ENCODE data around the gene ACOX2.

Gene ACOX2

DNA sequence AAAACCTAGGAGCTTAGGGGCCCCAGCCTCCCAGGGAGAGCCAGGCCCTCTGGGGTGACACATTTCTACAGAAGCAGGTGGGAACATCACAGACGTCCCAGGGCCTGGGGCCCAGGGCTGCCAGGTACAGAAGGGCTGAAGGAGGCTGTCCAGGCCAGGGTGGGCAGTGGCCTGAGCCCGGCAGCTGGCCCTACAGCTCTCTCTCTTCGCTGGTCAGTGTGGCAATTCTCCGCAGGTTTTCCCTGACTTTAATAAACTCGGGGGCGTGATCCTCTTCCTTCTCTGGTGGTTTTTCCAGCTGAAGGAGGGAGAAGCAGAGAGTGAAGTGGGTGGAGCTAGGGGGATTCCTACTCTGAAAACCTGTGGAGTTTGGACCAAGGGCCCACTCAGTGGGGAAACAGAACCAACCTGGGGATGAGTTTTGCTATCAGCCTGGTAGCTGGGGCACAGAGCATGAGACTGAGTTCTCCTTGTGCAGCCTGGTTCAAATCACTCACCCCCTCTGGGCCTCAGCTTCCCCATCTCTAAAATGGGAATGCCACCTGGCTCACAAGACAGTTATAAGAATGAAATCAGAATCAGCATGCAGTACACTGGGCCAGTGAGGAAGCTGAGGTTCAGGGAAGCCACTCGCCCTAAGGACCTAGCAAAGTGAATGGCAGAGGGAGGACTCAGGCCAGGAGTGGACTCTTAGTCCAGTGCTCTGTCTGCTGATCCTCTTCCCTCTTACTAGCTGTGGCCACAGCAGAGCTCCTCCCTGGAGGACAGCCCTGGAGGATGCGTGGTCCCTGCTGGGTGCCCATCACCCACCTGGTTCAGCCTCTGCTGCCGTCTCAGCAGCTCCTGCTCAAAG lies 29.6 kb upstream of the ACOX2 start:
- no peak for FAIRE-seq

DNA sequence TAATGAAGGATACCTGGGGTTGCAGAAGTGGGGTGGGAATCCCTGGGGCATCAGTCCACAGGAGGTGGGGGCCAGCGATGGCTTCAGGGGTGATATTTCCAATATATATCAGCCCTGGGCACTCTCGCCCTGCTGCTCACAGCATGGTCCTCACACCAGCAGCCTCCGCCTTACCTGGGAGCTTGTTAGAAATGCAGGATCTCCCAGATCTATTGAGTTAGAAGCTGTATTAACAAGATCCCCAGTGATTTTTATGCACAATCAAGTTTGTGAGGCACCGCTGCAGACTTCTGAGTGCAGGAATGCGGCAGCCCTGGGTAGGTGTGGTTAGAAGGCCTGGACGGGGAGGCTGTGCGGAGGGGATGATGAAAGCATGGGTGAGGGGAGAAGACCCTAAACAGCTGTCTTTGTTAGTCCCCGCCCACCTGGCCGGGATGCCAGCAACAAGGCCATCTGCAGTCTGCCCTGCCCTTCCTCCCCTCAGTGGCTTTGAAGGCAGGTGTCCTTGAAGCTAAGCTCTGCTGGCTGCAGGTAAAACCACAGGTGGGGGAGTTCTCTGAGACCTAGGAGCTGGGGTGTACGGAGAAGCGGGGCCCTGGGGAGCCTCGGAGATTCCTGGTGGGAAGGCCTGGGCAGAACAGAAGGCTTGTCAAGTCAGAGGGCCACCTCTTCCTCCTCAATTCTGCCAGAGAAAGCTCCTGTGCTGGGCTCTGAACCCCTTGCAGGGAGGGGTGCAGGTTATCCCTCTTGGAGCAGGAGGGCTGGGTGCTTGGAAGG lies 28.8 kb upstream of the ACOX2 start:
- no peak for FAIRE-seq

- FAIRE-seq, result no peak
Observed at GRCh38 chr3:58564456-58565160, 27.6 kb upstream of the ACOX2 start.

- no peak for FAIRE-seq
Observed at GRCh38 chr3:58564054-58564453, 27.1 kb upstream of the ACOX2 start.

- FAIRE-seq, result no peak
Observed at GRCh38 chr3:58563386-58564035, 26.5 kb upstream of the ACOX2 start.

GRCh38 chr3:58562498-58562897 lies 25.5 kb upstream of the ACOX2 start:
- no peak for FAIRE-seq

- FAIRE-seq, result no peak
Observed at GRCh38 chr3:58560771-58561311, 23.9 kb upstream of the ACOX2 start.

DNA sequence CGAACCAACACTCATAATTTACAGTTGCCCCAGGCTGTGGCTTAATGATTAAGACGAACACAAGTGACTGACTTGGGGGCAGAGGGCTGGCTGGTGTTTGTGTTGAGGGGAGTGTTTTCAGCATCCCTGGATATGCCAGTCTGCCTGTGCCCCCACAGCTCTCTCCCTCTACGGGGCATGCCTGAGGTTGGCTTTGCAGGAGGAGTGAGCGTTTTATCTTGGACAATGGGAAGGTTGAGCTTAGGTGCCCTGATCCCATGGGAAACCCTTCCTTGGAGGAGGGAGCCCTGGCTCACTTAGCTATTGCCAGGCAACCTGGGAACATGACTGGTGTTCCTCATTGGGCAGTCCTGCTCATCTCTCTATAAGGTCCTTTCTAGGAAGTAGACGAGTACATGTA lies 22.6 kb upstream of the ACOX2 start:
- FAIRE-seq, result no peak

DNA sequence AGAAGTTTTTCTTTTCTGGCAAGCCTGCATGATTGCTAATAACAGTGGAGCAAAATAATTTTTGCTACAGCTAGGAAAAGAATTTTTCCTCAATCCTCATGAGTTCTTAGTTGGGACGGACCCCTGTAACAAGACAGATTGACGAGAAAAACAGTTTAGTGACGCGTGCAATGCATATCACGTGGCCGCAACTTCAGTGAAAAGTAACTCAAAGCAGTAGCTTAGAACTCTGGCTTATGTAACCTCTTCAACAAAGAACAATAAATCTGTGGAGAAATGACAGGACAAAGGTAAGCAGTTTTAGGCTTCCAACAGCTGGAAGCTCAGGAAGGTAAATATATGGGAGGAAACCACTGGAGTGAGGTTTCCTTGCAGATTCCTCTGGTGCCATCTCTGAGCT lies 20.5 kb upstream of the ACOX2 start:
- no peak for FAIRE-seq

DNA sequence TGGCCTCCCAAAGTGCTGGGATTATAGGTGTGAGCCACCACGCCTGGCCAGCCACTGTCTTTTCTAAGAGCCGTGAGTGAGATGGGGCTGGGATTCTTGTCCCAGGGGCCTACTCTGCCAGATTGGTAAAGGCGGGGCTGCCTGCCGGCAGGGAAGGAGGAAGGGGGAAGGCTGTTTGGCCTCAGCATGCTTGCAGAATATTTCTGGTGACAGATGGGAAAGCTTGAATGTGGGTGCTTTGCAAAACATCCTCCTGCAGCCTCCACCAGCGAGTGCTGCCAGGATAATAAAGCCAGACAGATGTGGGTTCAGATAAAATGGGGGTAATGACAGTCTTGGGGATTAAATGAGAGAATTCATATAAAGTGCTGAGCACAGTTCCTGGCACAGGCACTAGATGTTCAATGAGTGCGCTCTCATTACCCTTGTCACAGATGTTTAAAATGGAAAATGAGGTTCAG lies 19.8 kb upstream of the ACOX2 start:
- FAIRE-seq, result no peak

DNA sequence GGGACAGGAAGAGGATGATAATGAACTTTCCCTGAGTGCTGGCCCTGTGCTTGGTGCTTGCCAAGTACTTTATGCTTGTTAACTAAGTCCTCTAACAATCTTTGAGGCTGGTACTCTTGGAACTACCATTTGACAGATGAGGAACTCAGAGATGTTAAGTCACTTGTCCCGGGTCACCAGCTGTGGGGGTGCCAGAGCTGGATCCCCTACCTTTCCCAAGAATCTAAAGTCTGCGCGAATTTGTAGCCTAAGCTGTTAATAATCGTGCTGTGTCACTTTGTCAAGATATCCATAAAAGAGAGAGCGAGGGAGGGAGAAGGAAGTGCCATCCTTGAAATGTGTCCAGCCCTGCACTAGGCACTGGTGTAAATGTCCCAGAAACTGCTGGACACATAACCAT lies 19.0 kb upstream of the ACOX2 start:
- FAIRE-seq, result no peak

DNA sequence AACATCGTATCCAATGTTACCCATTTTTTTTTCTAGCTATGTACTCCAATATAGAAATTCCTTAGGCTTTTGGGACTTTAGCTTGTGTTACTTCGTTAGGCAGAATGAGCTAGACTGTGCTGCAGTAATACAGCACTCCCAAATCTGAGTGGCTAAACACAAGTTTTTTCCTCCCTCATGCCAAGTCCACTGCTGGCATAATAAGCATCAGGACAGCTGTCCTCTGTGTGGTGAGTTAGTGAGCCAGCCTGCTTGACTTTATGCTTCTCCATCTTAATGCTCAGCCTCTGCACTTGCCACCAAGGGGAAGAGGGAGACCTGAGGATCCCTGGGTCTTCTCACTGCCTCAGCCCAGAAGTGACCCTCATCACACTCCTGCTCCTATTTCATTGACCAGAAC lies 18.2 kb upstream of the ACOX2 start:
- no peak for FAIRE-seq

- FAIRE-seq, result no peak
Observed at GRCh38 chr3:58553003-58553402, 16.0 kb upstream of the ACOX2 start.

DNA sequence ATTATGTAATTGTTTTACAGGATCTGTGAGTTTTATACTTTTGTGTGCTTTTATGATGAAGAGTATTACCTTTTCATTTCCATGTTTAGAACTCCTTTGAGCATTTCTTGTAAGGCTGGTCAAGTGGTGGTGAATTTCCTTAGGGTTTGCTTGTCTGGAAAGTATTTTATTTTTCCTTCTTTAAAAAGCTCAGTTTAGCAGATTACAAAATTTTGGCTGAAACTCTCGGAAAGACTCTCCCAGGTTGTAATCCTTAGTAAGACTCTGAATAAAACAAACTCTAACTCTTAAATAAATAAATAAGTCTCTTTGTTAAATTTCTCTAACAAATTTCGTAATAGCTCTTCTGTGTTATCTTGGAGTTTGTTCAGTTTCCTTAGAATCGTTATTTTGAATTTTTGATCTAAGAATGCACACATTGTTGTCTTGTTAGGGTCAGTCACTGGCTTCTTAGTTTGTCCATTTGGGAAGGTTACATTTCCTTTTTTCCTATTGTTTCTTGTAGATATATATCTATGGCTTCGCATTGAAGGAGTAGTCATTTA lies 14.7 kb upstream of the ACOX2 start:
- FAIRE-seq, result no peak

- FAIRE-seq, result no peak
Observed at GRCh38 chr3:58544541-58544940, 7.6 kb upstream of the ACOX2 start.

- no peak for FAIRE-seq
Observed at GRCh38 chr3:58540176-58540858, 3.3 kb upstream of the ACOX2 start.

DNA sequence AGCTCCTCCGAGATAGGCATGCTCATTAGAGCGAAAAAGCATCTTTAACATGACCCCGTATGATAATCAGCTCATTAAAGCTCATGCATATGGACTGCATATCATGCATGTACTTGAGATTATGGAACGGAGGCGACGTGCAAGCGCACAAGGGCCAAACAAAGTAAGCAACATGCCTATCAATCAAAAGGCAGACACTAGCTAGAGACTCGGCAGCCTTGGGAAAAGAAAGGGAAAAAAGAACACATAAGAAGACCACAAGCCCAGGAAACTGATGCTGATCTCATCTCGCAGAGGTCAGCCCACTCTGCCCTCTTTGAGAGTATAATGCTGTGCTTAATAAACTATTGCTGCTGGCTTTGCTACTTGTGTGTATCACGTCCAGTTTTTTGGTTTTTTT lies 2.6 kb upstream of the ACOX2 start:
- FAIRE-seq, result no peak

DNA sequence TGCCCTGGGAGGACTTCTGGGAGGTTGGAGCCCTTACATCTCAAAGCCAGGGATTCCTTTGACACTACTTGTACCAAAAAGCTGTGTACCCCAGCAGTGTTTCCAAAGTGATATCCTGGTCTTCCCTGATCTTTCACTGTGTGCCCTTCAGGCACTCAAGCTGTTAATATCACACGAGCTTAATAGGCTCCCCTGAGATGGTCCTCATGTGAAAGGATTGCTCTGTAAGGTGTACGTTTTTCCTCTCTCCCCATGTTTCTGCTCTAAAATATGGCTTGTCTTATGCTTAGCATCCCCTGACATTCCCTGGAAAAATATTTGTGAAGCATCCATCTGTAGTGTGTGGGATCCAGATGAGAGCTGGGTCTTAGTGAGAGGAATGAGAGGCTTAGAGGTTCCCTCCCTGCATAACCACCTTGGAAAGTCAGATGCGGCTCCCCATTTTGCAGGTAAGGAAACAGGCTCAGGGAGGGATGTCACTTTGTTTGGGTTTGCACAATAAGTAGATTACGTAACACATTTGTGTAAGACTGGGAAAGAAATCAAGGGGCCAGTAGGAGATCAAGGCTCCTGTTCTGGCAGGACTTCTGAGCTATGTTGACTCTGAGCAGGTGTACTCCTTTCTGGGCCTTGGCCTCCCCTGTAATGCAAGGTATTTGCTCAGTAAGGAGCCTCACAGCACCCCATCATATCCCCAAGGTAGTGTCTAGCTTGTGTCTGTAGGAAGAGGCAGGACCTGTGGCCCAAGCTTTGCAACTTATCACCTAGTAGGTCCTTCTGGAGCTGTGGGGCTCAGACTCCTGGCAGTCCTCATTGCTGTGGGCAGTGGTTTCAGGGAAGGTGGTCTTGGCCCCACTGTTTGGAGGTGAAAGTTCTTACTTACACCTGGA lies 667 bp upstream of the ACOX2 start:
- FAIRE-seq, result no peak

DNA sequence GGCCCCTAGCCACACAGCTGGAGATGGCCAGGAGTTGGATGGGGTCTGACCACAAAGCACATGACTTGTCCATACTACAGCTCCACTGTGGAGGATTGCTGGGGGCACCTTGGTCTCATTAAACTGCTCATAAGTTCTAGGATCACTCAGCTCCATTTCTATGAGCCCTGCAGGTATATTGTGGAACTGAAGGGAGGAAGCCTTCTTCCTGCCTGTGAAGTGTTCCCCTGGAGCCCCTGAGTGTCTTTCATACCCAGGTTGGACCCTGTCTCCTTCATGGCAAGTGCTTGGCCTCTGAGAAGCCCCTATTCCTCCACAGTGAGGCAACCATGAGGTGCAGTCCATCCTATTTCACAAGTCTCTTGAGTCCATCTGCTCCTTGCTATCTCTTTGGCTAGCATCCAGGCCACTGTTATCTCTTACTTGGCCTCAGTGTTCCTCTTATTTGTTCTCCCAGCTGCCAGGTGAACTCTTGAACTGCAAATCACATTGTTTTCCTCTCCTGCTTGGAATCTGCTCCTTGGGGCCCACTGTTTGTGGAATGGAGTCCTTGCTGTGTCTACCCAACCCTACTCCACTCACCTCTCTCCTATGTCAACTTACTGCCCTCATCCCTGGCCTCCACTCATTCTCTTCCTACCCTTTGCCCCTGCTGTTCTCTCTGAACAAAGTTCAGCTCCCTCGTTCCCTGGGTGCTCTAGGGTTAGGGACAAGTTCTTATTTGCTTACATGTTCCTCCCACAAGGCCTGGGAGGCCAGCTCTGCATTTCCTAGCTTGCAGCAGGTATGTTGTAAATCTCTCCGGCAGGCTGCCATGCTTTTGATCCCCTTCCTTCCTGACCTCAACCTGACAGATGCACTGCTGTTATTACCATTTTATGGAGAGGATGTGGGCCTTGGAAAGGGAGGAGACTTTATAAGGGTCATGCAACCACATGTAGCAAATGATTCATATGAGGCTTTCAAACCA lies 1.2 kb downstream of the ACOX2 start:
- no peak for FAIRE-seq

Data from colon (tissue), 2 donors.